Kidney tubule cell (primary cell): ENCODE results near the gene DPY19L2.
"Not testable (repeated sequence)": the region's sequence is repeated elsewhere in the genome, so short reads cannot be mapped to it uniquely, and the experiment has no call there.

Experiments
- DNase-seq: peaks from one replicate; pipeline ENCODE4 v3.0.0-alpha.2; 2018; ENCODE audit warnings: low spot score

The DPY19L2 gene

GRCh38 chr12:63668028-63668799 lies at the start of gene DPY19L2:
Gene DPY19L2 (minus strand): TSS chr12:63668493. CDS start chr12:63668393, 100 bp downstream.
- peak; percentile 83 for DNase-seq

GRCh38 chr12:63716891-63717290 lies 48.6 kb upstream of the DPY19L2 start:
- DNase-seq, result not testable (repeated sequence)

- not testable (repeated sequence) for DNase-seq
Observed at GRCh38 chr12:63715107-63715625, 46.9 kb upstream of the DPY19L2 start.

DNA sequence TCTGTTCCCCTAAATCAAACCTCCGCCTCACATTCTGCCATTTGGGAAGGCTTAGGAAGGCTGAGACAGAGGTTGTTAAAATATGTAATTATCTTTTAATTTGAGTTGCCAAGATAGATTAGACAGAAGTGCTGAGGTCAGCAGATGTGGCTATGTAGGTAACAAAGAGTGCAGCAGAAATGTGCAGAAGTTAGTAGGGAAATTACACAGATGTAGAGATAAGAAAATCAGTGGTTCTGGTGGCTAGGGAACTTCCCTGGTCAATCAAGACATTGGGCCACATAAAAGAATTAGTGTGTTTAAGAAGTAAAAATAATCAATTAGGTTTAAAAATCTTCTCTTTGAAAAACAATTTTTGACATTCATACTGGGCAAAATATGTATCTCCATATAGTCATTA lies 46.1 kb upstream of the DPY19L2 start:
- DNase-seq, result not testable (repeated sequence)

- DNase-seq, result not testable (repeated sequence)
Observed at GRCh38 chr12:63713681-63714075, 45.4 kb upstream of the DPY19L2 start.

- DNase-seq, result not testable (repeated sequence)
Observed at GRCh38 chr12:63712979-63713680, 44.8 kb upstream of the DPY19L2 start.

DNA sequence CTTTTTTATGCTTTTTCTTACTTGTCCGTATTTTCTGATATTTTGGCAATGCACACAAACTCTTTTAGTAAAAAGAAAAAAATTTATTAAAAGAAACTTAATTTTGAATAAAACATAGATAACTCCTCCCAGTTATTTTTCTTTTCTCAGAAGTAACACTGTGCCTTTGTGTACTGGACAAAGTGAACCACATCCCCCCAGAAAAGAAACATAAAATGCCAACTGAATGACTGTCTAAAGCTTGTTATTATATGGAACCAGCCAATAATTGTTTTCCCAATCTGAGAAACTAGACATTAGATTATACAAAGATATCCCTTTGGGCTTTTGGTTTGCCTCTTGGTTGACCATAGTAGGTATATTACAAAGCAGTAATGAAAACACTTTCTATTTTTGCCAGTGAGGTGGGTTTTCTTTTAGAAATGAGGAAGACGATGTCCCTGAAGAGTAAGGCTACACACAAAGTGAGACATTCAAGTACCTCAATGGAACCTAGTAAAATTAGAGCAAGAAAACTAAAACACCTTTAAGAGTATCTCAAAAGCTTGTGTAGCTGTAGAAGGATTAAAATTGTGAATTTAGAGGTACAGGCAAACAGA lies 44.2 kb upstream of the DPY19L2 start:
- DNase-seq, result not testable (repeated sequence)

GRCh38 chr12:63711339-63711738 lies 43.0 kb upstream of the DPY19L2 start:
- DNase-seq, result not testable (repeated sequence)

DNA sequence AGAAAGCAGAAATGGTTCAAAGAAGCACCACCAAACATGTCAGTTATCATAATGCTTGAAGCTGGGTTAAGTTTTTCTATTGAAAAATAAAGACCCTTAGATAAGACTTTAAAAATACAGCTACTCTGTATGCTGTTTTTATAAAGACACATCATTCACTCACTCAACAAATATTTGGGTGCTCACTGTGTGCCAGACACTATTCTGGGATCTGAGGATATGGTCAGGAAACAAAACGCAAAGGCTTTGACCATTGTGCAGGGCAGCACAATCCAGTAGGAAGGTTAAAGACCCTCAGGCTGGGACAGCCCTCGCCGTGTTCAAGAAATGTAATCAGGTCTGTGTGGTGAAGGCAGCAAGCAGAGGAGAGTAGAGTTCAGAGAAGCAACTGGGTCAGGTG lies 38.0 kb upstream of the DPY19L2 start:
- no peak for DNase-seq

DNA sequence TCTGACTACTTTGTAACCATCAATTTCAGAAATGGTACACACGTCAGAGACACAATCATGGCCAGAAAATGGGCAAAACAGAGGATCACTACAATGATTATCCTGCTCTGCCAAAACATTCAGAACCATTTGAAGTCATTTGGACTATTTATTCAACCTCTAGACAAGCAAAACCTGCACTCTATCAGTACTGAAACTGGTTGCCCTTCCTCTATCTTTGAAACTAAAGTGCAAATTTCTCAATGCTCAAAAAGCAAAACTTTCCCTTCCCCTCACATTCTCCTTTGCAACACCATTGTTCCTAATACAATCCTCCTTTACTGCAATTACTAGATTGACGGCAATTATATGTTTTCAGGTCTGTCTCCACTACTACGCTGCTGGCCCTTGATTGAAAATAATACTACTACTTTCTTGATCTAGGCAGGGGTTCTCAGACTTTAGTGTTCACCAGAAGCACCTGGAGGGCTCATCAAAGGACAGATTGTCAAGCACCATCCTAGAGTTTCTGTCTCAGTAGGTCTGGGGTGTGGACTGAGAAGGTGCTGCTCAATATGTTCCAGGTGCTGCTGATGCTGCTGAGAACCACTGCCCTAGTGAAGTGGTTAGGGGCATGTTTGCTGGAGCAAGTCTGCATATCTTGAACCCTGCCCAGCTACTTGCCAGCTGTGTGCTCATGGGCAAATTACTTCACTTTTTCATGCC lies 31.5 kb upstream of the DPY19L2 start:
- DNase-seq, result not testable (repeated sequence)

- DNase-seq, result not testable (repeated sequence)
Observed at GRCh38 chr12:63699011-63699410, 30.7 kb upstream of the DPY19L2 start.

GRCh38 chr12:63690837-63691236 lies 22.5 kb upstream of the DPY19L2 start:
- DNase-seq, result not testable (repeated sequence)

DNA sequence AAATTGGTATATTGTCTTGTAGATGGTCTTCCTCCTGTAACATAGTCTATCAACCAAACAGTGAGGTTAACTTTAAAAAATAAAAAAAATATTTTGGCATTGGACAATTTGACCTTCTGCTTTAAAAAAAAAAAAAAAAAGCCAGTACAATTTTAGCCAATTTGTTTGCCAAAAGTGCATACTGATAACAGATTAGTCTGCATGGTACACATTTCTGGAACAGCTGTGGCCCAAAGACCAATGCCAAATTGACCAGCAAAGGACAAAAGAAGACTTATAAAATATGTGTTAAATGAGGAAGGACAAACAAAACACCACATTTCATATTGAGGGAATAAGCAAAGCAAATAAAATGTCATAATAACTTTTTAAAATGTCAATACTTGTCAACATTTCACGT lies 20.8 kb upstream of the DPY19L2 start:
- not testable (repeated sequence) for DNase-seq

GRCh38 chr12:63686623-63687022 lies 18.3 kb upstream of the DPY19L2 start:
- not testable (repeated sequence) for DNase-seq

GRCh38 chr12:63685789-63686188 lies 17.5 kb upstream of the DPY19L2 start:
- not testable (repeated sequence) for DNase-seq

GRCh38 chr12:63682617-63683016 lies 14.3 kb upstream of the DPY19L2 start:
- DNase-seq, result peak; percentile 44

GRCh38 chr12:63680758-63681157 lies 12.5 kb upstream of the DPY19L2 start:
- peak; percentile 56 for DNase-seq

DNA sequence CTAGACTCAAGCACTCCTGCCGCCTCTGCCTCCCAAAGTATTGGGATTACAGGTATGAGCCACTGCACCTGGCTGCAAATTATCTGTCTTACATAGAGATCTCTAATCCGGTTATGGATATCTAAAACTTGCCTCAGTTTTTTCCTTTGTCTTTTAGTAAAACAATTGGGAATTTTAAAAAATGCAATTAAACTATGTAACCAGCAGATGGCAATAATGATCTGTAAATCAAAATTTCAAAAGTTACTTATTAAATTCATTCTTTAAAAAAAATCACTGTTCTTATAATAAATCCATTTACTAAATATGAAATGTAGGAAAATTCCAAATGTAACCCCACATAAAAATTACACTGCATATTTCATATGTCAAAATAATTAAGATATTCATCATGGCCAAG lies 4.3 kb upstream of the DPY19L2 start:
- not testable (repeated sequence) for DNase-seq

DNA sequence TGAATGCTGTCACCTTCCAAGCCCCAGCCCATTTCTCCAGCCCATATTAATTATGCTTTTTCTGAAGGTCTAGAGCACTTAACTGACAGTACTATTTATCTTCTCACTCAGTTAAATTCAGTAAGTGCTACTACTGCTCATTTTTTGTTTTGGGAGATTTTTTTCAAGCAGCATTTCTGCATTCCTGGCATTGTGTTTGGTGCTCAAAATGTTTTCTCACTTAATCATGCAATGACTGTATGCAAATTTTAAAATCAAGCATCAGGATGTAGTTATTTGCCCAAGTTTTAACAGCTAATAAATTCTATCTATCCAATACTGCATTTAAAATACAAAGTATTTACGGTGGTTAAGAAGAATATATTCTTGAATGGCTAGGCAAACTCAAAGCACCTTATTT lies 1.6 kb upstream of the DPY19L2 start:
- peak; percentile 40 for DNase-seq

DNA sequence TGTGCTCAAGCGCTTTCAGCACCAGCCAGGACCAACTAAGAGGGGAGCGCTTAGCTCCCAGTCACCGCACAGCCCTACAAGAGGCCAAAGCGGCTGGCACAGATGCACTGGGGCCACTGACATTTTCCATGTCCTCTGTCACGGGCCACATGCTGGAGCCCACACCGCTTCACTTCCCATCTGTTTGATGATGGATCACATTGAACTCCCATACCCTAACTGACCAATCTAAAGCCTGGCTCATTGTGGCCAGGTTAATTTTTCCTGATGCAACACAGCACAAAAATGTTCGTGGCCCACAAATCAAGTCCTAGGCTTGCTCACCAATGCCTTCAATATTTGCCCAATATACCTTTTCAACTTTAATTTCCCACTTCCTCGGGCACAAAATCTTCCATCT lies 1.1 kb upstream of the DPY19L2 start:
- peak; percentile 52 for DNase-seq

DNA sequence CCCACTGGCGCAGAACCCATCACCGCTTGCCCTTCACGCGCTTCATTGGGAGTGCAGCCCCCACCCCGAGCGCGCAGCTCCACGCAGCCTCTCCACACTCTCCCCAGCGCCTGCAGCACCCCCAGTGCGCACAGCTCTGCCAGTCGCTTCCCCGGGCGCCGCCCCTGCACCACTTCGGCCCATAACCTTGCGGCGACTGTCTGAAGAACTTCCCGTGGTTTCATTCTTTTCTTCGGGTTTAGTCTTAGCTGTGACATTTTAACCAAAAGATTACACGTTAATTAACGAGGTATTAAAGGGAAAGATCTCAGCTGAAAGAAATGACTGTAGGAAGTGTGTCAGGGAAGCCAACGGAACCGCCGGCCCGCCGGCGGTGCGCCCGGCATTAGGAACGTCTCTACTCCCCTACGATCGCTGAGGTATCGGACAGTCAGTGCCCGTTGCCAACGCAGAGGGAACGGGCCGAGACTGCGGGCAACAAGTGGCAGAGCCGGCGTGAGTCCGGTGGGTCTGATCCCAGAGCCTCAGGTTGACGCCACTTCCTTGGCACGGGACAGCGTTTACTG lies 590 bp upstream of the DPY19L2 start:
- DNase-seq, result peak; percentile 57

DNA sequence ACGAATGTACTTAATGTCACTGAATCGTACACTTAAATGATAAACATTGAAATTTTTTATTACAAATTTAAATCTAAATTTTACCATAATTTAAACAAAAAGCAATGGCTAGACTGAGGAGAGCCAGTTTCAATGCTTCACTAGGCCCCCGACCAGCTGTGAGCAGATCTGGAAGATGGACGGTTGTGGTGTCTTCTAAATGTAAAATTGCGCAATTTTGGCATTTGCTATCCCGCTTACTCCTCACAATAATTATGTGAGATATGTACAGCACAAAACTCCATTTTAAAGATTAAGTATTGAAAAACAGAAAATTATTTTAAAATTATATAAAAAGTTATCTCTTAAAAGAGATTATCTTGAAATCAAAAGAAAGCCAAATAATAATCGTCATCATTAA lies 5.3 kb downstream of the DPY19L2 start:
- not testable (repeated sequence) for DNase-seq
